GM21526 (cell line): ENCODE measurements around the gene SLC44A1.
A peak's percentile ranks its signal among the peaks of the same experiment; 100 is the strongest.

Source experiments
- ATAC-seq: cut with Tn5 transposase; IDR thresholded peaks from one replicate; pipeline ENCODE4 v1.9.1; 2021; ENCODE audit warnings: moderate library complexity; ENCODE audit not compliant: unreplicated experiment, low FRiP score

Gene SLC44A1

DNA sequence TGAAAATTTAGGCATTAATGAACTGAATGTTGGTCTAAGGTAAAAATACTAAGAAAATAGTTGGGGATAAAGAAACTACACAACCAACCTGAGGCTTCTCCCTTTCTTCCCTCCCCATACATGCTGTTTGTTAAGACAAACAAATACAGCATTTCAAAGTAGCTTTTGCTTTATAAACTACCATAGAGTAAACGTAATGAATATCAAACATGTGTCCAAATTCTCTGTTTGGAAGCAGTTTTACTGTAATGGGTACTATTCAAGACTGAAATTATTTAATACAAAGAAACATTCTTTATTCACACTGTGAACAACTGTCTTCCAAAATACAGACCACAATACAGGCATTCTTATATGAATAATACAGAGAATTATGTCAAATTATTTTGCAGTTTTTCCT, 52.0 kb downstream of the SLC44A1 start:
- no peak for ATAC-seq

DNA sequence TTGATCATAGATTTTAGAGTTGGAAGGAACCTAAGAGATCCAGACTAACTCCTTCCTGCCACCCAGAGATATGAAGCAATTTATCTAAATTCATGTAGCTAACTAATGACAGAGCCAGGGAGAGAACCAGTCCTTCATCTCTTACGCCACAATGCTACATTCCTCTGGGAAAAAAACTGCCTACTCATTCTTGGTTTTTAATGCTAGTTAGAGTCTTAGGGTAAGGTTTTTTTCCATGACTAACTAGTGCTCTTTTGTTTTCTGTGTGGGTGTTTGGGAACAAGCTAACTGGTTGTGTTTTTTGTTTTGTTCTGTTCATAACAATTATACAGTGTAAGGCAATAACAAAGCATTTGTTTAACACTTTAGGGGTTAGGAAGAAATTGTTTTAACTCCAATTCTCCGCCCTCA, 52.4 kb downstream of the SLC44A1 start:
- ATAC-seq, result no peak

DNA sequence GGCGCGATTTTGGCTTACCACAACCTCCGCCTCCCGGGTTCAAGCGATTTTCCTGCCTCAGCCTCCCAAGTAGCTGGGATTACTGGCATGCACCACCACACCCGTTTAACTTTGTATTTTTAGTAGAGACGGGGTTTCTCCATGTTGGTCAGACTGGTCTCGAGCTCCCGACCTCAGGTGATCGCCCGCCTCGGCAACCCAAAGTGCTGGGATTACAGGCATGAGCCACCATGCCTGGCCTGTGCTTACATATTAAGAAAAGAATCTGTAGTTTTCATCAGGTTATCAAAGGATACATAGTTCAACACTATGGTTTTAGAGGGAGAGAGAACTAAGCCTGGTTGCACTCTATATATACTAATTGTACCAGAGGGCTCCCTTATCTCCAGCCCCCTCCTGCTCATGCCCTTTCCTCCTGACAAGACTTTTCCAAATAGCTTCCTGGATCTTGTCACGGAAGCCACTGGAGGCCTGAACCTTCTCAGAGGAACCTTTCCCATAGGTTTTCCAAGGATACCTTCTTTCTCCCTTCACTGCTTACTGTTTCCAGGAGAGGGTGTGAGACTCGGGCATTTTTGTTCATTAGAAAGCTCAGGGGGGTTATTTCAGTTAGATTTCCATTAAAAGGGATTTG, 53.1 kb downstream of the SLC44A1 start:
- ATAC-seq, result no peak

DNA sequence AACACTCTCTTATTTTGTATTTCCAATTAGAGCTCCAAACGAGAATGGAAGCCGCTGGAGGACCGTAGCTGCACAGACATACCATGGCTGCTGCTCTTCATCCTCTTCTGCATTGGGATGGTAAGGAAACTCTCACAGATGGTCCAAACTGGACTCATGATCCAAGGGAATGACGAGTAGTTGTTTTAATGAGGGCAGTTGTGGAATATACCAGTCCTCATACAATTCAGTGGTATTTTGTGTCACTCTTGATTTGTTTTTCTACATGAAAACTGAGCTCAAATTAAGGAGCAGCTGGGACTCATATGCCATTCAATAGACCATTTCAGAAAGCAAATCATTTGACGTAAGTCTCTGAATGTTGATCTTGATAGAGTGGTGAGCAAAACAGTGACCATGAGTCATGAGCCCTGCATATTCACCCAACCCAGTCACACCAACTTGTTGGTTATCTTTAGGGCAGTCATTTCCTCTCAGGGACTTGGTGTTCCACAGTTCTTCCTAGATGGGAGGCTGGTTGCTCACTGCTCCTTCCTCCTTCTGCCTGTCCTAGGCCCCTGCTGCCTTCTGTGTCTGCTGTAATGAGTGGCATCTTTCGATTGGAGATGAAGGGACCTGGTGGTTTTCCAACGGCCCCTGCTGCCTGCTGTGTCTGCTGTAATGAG, 54.9 kb downstream of the SLC44A1 start:
- no peak for ATAC-seq

DNA sequence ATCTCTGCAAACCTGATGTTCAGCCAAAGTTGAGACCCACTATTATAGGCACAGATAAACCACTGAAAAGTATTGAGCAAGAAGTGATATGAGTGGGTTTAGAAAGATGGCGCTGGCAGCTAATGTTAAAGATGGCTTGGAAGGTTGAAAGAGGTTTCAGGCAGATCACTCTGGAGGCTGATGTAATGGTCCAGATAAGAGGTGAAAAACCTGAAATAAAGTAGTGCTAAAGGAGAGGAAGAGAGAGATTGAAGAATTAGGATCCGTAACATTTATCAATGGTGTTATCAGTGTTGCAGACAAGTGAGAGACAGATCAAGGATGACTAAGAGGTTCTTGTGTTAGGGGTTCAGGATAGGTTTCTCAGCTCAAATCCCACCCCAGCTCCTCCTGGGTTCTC, 58.3 kb downstream of the SLC44A1 start:
- ATAC-seq, result no peak

DNA sequence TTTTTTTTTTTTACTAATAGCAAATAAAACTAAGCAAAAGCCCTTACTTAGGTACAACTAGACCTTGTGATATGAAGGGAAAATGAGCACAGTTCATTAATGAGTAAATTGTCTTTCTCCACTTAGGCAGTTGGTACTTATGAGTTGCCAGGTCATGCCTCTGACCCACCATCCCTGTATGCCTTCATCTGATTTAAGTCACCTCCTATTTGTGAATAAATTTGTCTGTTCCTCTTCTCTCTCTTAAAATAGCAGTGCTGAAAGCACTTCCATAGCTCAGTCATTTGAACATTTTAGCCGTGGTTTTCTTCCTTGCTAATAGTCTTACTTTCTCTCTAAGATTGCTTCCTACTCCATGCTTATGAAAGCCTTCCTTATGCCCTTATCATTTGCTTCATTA, 61.4 kb downstream of the SLC44A1 start:
- no peak for ATAC-seq

DNA sequence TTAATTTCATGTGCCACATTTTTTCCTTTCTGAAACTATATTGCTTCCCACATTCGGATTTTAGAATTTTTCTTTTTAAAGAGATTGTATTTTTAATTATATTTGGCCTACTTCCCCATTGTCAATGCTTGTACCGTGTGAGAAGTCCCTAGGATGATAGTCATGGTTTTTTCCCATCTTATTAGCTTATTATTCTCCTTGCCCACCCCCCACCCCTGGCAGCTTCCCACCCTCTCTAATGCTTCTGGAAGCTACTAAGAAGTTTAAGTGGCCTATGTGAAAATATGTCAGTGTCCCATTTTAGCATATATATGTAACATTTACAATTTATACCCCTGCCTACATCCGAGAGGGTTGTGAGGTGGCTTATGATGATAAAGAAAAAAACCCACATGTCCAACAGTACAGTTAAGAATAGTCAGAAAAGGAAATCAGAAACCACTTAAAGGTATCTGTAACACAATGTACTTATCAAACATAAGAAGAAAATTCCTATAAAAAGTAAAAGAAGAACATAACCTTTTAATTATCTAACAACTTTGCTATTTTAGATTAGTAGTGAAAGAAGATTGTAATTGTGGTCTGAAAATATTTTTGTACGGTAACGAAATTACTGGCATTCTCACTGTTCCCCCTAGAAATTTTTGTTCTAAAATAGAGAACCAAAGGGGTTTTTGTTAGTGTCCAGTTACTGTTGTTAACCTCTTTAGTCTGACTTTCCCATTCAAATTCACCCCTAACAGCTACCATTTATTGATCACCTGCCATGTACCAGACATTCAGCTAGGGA, 62.1 kb downstream of the SLC44A1 start:
- no peak for ATAC-seq

DNA sequence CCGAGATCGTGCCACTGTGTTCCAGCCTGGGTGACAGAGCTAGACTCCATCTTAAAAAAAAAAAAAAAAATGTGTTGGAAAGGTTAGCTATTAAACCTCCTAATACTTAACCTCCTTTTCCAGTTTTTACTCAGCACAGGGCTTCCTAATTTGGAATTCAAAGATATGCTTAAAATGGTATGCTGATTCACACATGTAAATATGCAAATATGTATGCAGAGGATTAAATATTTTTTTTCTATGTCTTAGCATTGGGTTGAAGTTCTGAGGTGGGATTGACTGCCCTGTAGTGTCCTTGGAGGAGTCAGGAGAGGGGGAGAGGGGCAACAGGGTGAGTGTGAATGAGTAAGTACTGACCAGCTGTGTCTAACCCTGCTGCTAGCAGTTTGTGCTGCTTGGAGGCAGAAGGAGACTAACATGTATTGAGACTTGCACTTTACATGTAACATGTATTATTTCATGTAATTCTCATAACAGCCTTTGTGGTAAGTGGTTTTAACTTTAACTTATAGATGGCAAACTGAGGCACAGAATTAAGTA, 63.2 kb downstream of the SLC44A1 start:
- no peak for ATAC-seq

DNA sequence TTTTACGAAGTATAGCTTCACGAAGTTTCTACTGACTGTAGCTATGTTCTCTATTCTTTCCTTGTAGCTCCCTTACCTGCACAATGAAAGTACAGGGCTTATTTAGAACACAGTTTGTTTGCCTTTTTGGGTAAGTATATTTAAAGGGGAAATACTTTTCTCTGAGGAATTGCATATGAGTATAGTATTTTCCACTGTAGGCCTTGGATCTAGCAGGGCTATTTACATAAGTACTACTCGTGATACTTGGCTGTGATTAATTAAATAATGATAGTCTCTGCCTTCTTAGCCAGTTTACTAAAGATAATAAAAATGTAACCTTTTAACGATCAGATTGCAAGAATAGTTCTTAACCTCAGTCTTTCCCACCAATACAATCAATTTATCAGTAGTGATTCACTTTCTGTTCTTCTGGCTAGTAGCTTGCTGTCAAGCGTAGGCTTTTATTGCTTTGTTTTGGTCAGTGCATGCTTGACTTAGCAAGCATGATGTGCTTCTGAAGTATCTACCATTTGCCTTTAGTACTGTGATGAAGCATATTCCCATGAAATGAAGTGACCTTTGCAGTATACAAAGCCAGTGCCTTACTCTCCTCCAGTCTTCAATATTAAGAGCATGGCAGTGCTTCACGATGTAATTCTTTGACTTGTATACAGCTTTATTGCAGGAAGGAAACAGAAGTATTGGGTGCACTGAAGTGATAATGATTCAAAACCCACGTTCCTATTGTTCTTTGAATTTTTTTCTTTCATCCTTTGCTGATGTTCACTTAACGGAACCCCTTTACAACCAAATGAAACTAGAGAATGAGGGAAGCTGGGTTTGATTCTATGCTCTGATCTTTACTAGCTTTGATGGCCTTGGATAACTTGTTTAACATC, 64.2 kb downstream of the SLC44A1 start:
- ATAC-seq, result no peak

DNA sequence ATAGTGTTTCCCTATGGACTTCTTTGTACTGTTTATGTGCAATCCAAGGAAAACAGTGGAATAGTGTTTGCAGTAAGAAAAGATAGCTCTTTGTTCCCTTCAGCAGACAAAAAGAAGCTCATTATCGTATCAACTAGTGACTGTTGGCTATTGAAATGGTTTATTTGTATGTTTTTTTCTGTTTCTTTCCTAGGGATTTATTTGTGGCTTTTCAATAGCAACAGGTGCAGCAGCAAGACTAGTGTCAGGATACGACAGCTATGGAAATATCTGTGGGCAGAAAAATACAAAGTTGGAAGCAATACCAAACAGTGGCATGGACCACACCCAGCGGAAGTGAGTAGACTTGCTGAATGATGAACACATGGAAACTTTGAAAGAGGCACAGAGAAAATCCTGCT, 65.1 kb downstream of the SLC44A1 start:
- no peak for ATAC-seq

DNA sequence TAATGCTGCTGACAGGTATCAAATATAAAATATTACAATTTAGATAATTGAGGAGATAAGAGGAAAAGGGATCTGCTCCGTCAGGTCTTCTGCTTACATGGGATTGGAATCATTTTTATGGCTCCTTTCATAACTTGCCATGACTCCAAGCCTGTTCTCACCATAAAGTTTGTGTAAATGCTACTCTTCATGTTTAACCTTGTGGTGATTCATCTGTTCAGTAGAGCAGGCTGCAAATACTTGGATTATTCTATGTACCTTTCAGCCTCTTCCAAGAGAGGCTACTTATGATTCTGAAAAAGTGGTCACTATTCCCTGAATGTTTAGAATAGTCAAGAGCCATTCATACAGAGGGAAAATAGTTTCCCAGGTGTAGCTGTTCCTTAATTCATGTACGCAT, 66.9 kb downstream of the SLC44A1 start:
- ATAC-seq, result no peak

DNA sequence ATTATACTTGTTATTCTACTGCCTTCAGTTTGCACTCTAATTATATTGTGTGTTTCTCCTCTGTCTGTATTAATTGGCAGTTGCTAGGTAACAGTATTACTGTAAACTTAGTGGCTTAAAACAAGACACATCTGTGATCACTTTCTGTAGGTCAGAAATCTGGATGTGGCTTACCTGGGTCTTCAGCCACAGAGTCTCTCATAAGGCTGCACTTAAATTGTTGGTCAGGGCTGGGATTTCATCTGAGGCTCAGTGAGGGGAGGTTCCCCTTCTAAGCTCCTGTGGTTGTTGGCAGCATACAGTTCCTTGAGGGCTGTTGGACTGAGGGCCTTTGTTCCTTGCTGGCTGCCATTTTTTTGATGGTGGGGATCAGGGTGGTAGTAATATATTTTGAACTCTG, 68.8 kb downstream of the SLC44A1 start:
- ATAC-seq, result no peak

DNA sequence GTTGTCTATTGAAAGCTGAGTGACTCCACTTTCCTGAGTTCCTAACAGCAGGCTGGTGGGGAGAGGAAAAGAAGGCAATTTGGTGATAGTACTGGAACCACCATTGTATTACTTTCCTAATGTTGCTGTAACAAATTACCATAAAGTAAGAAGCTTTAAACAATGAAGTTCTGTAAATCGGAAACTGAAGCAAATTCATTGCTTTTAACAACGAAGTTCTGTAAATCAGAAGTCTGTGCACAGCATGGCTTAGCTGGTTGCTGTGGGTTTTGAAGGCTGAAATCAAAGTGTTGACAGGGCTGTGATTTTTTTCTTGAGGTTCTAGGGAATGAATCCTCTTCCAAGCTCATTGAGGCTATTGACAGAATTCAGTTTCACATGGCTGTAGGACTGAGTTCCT, 72.3 kb downstream of the SLC44A1 start:
- ATAC-seq, result no peak

DNA sequence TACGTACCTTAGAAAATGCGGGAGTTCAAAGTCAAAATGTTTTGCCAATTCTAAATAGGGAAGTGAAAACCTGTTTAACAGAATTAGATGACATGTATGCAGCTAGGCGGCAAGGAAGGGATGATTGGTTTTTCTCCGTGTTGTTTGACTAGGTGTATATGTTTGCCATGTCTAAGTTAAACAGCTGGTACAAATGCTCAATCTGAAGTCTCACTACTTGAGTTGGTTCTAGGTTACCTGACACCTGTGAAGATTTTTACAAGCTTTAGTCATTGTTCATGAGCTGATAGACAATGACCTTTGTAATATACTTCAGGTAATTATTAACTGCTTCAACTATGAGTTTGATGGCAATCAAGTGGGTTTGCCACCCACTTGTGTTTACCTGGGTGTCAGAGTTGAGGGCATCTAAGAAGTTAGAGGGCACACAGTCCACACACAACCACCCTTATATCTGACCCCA, 74.3 kb downstream of the SLC44A1 start:
- no peak for ATAC-seq

DNA sequence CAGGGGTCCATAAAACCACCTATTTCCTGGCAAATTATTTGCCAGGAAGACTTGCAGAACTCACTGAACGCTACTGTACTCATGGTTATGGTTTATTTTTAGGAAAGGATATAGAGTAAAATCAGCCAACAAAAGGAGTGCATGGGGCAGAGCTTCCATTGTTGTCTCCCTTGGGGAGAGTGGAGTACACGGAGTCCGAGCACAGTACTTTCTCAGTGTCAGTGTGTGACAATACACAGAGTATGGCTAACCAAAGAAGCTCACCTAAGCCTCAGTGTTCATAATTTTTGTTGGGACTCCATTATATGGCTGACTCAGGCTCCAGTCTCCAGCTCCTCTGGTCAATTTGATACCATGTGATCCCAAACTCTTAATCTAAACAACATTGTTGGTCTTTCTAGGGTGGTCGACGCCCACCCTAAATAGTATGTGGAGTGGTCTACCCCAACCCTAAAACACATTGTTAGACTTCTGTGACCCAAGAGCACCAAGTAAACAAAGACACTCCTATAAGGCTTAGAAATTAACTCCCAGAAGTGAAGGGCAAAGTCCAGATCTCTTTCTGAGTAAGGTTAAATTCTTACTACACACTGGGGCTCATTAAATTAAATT, 74.9 kb downstream of the SLC44A1 start:
- no peak for ATAC-seq

DNA sequence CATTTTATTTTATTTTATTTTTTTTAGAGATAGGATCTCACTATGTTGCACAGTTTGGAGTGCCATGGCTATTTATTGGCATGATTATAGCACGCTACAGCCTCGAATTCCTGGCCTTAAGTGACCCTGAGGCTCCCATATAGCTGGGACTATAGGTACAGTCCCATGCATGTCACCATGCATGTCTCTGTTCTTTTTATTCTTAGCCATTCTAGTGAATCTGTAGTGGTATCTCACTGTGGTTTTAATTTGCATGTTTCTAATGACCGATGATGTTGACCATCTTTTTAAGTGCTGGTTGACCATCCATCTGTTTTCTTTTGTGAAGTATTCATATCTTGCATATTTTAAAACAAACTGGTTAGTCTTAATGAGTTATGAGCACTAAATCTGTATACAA, 76.1 kb downstream of the SLC44A1 start:
- ATAC-seq, result peak; percentile 59

DNA sequence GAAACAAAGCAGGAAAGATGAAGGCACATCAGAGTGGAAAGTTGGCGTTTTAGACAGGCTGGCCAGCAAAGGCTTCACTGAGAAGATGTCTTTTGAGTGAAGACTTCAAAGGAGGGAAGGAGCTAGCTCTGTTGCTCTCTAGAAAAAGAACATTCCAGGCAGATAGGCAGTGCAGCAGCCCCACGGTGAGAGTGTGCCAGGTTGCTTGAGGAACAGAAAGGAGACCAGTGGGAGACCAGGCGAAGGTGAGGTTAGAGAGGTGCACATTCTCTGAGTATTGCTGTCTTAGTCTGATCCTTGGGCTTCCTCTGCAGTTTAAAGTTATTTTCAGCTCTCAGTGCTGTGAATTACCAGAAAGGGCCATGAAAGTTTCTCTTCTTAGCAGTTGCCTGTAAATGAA, 83.8 kb downstream of the SLC44A1 start:
- ATAC-seq, result no peak

DNA sequence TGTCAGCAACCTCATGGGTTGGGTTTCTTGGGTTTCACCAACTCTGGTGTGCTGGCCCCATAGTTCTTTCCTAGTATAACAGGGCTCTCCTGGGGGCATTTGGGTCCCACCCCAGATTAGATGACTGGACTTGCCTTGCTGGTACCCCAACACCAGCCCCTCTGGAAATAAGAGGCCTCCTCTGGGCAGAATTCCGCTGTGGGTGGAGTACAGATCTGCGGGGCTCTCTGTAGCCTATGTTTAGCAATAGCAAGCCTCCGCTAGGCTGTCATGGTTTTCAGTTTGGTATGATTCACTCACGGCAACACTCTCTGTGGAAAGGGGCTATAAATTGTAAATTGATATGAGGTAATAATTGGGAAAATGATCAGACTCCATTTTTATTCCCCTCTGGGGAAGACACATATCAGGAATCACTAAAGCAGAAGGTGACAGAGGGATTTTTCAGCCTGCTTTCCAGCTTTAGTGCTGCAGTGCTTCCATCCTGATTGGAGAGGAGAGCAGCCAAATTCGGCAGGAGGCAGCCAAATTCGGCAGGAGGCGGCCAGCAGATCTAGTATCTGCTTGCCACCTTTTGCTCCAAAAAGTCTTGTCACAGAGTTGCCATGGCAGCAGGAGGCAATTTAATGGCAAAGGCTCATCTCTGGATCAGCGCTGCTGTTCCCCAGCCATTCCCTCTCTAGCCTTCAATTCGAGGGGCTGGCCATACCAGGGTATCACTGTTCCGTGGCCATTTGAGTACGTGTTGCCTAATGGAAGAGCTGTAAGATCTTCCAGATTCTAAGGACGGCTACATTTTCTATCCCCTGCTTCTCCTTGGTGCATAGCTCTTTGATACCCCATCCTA, 84.6 kb downstream of the SLC44A1 start:
- no peak for ATAC-seq

DNA sequence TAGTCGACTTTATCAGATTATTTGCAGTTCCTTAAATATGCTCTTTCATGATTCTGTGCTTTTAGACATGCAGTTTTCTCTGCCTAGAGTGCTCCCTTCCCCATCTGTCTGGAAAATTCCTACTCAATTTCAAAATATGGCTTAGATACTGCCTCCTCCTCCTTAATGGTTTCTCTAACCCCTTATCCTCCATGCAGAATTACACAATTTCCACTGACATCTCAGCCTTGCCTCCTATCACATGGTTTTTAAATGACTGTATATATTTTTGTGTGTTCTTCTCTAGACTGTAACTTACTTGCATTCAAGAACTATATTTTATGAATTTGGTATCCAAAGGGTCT, 85.2 kb downstream of the SLC44A1 start:
- no peak for ATAC-seq
